COLO829 (cell line): ENCODE data around the gene KCNQ5.

Experiments
- DNase-seq: peaks from one replicate; pipeline ENCODE4 v3.0.0; 2012; ENCODE audit warnings: low spot score

The KCNQ5 gene

GRCh38 chr6:73004231-73004630 is 382.4 kb downstream of the KCNQ5 start:
- no peak for DNase-seq

GRCh38 chr6:73004861-73005260 is 383.0 kb downstream of the KCNQ5 start:
- DNase-seq = no peak

- no peak for DNase-seq
These were observed 384.3 kb downstream of the KCNQ5 start for GRCh38 chr6:73006146-73006545.

- no peak for DNase-seq
These were observed 390.1 kb downstream of the KCNQ5 start for GRCh38 chr6:73011945-73012344.

- no peak for DNase-seq
These were observed 395.6 kb downstream of the KCNQ5 start for GRCh38 chr6:73017476-73017875.

- peak; percentile 20 for DNase-seq
These were observed 402.7 kb downstream of the KCNQ5 start for GRCh38 chr6:73024598-73024997.

GRCh38 chr6:73027691-73028090 is 405.8 kb downstream of the KCNQ5 start:
- DNase-seq = no peak

- DNase-seq = no peak
These were observed 406.4 kb downstream of the KCNQ5 start for GRCh38 chr6:73028124-73028766.

GRCh38 chr6:73028893-73029450 is 407.1 kb downstream of the KCNQ5 start:
- DNase-seq = no peak

GRCh38 chr6:73030257-73030656 is 408.4 kb downstream of the KCNQ5 start:
- no peak for DNase-seq

GRCh38 chr6:73030791-73031782 is 409.2 kb downstream of the KCNQ5 start:
- no peak for DNase-seq

GRCh38 chr6:73032586-73032985 is 410.7 kb downstream of the KCNQ5 start:
- no peak for DNase-seq

- DNase-seq = no peak
These were observed 414.8 kb downstream of the KCNQ5 start for GRCh38 chr6:73036689-73037088.

GRCh38 chr6:73041051-73041450 is 419.2 kb downstream of the KCNQ5 start:
- DNase-seq = no peak

GRCh38 chr6:73042892-73043291 is 421.0 kb downstream of the KCNQ5 start:
- no peak for DNase-seq

GRCh38 chr6:73043446-73043845 is 421.6 kb downstream of the KCNQ5 start:
- DNase-seq = no peak

GRCh38 chr6:73045609-73046008 is 423.7 kb downstream of the KCNQ5 start:
- no peak for DNase-seq

- no peak for DNase-seq
These were observed 425.9 kb downstream of the KCNQ5 start for GRCh38 chr6:73047801-73048200.

- no peak for DNase-seq
These were observed 428.2 kb downstream of the KCNQ5 start for GRCh38 chr6:73049971-73050594.

GRCh38 chr6:73050706-73051105 is 428.8 kb downstream of the KCNQ5 start:
- no peak for DNase-seq

GRCh38 chr6:73051147-73051546 is 429.3 kb downstream of the KCNQ5 start:
- no peak for DNase-seq

GRCh38 chr6:73054958-73055357 is 433.1 kb downstream of the KCNQ5 start:
- DNase-seq = no peak

GRCh38 chr6:73058736-73059135 is 436.9 kb downstream of the KCNQ5 start:
- DNase-seq = no peak
